Measurements from ENCODE around the gene ZNF180.

- no peak for TF ChIP-seq POLR2A (IDR thresholded peaks at IDR 0.05)
- no peak for TF ChIP-seq CTCF (IDR thresholded peaks at IDR 0.05)
These were observed 40.4 kb upstream of the ZNF180 start for GRCh38 chr19:44540736-44541135.
